Measurements from ENCODE around the gene ARL8B. TPM values are rescaled to one million over a fixed set of nuclear protein-coding genes. Genes with fewer than 3 reads are reported as not detected.

Gene ARL8B
- total RNA-seq, 1 donor from 2014 or later, result 66.7 TPM

DNA sequence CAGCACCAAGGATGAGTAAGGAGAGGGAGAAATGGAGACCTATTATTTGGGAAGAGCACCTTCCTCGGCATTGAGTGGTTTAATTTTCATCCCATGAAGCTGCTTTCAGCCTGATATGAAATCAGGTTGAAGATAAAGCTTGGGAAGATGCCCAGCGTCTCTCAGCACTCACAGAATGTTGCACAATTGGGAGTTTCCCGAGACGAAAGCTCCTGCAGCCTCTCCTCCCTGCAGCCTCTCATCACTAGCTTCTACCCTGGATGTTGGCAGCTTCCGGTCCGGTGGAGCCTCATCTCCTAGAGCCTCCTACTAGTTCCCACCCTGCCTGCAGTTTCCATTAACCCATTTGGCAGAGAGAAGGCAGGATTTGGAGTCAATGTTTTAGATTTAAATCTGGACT, 105.7 kb downstream of the ARL8B start:
- intact Hi-C loops (cut with micrococcal nuclease), result no loop called here
- H3K4me3 ChIP-seq, result no peak overlapping the region
- H3K4me1 ChIP-seq, result no peaks in the 10 kb centered on the region
- DNase-seq, result no peak
- no peak overlapping the region for H3K27ac ChIP-seq (replicated peaks)
- no peaks in the 10 kb centered on the region for H3K9me3 ChIP-seq (replicated peaks)
- H3K36me3 ChIP-seq, result no peaks in the 10 kb centered on the region
- peaks cover 28% of the 10 kb centered on the region for H3K27me3 ChIP-seq (ENCODE audit: low read depth)
- TF ChIP-seq, protein P1, sequence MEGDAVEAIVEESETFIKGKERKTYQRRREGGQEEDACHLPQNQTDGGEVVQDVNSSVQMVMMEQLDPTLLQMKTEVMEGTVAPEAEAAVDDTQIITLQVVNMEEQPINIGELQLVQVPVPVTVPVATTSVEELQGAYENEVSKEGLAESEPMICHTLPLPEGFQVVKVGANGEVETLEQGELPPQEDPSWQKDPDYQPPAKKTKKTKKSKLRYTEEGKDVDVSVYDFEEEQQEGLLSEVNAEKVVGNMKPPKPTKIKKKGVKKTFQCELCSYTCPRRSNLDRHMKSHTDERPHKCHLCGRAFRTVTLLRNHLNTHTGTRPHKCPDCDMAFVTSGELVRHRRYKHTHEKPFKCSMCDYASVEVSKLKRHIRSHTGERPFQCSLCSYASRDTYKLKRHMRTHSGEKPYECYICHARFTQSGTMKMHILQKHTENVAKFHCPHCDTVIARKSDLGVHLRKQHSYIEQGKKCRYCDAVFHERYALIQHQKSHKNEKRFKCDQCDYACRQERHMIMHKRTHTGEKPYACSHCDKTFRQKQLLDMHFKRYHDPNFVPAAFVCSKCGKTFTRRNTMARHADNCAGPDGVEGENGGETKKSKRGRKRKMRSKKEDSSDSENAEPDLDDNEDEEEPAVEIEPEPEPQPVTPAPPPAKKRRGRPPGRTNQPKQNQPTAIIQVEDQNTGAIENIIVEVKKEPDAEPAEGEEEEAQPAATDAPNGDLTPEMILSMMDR (IDR thresholded peaks at IDR 0.05; ENCODE audit: borderline replicate concordance), result no peak

DNA sequence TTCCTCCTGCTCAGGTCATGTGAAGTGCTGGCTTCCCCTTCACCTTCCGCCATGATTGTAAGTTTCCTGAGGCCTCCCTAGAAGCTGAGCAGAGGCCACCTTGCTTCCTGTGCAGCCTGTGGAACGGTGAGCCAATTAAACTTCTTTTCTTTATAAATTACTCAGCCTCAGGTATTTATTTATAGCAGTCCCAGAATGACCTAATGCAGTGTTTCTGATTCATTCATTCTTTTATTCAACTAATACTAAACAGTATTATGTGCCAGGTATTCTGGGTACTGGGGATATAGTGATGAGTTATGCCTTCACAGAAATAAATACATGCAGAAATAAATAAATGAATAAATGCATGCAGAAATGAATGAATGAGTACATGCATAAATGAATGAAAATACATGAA, 107.3 kb downstream of the ARL8B start:
- Histone ChIP-seq H3K36me3 (no peaks in the 10 kb centered on the region), H3K27ac (replicated peaks) (no peak overlapping the region), H3K27me3 (ENCODE audit: low read depth) (peaks cover 28% of the 10 kb centered on the region), H3K4me3 (no peak overlapping the region), H3K4me1 (no peaks in the 10 kb centered on the region), H3K9me3 (replicated peaks) (no peaks in the 10 kb centered on the region)
- TF ChIP-seq, protein P1 (IDR thresholded peaks at IDR 0.05; ENCODE audit: borderline replicate concordance), result no peak
- intact Hi-C loops (cut with micrococcal nuclease), result no loop called here
- no peak for DNase-seq

Other genes starting within 250 kb of the ARL8B start
- 33.9 TPM for gene BHLHE40, start 142.9 kb upstream of the ARL8B start, total RNA-seq
- 7.9 TPM for gene EDEM1, start 65.4 kb downstream of the ARL8B start, total RNA-seq

Measured in left ventricle myocardium inferior (tissue), 1 donor.